HepG2 (cell line): Measurements from ENCODE around the gene PSMD2. TPM values are rescaled to one million over a fixed set of nuclear protein-coding genes. Genes with fewer than 3 reads are reported as not detected.

Experiments
- ADNP ChIP-seq: sonication (generic); formaldehyde crosslinking; IDR thresholded peaks from 2 replicates; pipeline ENCODE4 v1.4.0; 2020; ENCODE audit warnings: missing genetic modification reagents
- ASH2L ChIP-seq: fragments of 300-600, 200-600 bp; sonication (generic); IDR thresholded peaks from 2 replicates; pipeline ENCODE4 v1.7.0; 2017; ENCODE audit warnings: low read depth, mild to moderate bottlenecking, moderate library complexity, mixed read lengths, low read length; ENCODE audit not compliant: insufficient read length
- CHCHD3 ChIP-seq: sonication (generic); formaldehyde crosslinking; IDR thresholded peaks from 2 replicates; pipeline ENCODE4 v1.8.0; 2022; ENCODE audit warnings: mild to moderate bottlenecking, missing genetic modification reagents, moderate library complexity
- HIVEP1 ChIP-seq: sonication (generic); formaldehyde crosslinking; IDR thresholded peaks from 2 replicates; pipeline ENCODE4 v1.4.0; 2020; ENCODE audit warnings: mild to moderate bottlenecking, missing genetic modification reagents
- IRF2 ChIP-seq: IDR thresholded peaks from 2 replicates; pipeline ENCODE4 v1.6.1; 2018; ENCODE audit warnings: missing genetic modification reagents, missing compliant biosample characterization
- MIER2 ChIP-seq: IDR thresholded peaks from 2 replicates; pipeline ENCODE4 v1.6.1; 2016; ENCODE audit warnings: missing biosample characterization, missing genetic modification reagents
- NFYB ChIP-seq: sonication (generic); formaldehyde crosslinking; IDR thresholded peaks from 2 replicates; pipeline ENCODE4 v1.4.0; 2020; ENCODE audit warnings: missing genetic modification reagents
- PHF8 ChIP-seq: sonication (generic); formaldehyde crosslinking; IDR thresholded peaks from 2 replicates; pipeline ENCODE4 v1.5.0; 2020; ENCODE audit warnings: missing genetic modification reagents
- RAD51 ChIP-seq: fragments of 450-650 bp; IDR thresholded peaks from 2 replicates; pipeline ENCODE4 v1.6.1; 2016; ENCODE audit warnings: borderline replicate concordance
- RFX5 ChIP-seq: IDR thresholded peaks from 2 replicates; pipeline ENCODE4 v1.6.1; 2011; ENCODE audit warnings: low read depth, low read length, improper control_type of control experiment
- SALL1 ChIP-seq: sonication (generic); formaldehyde crosslinking; IDR thresholded peaks from 2 replicates; pipeline ENCODE4 v1.8.0; 2022; ENCODE audit warnings: mild to moderate bottlenecking, missing genetic modification reagents
- SATB2 ChIP-seq: sonication (generic); formaldehyde crosslinking; IDR thresholded peaks from 2 replicates; pipeline ENCODE4 v1.5.0; 2020; ENCODE audit warnings: missing genetic modification reagents
- SMARCC2 ChIP-seq: fragments of 450-650 bp; IDR thresholded peaks from 2 replicates; pipeline ENCODE4 v1.6.1; 2017; ENCODE audit warnings: antibody characterized with exemption, mild to moderate bottlenecking
- SNAI1 ChIP-seq: sonication (generic); formaldehyde crosslinking; IDR thresholded peaks from 2 replicates; pipeline ENCODE4 v1.5.0; 2020; ENCODE audit warnings: mild to moderate bottlenecking, missing genetic modification reagents, borderline replicate concordance
- SP5 ChIP-seq: IDR thresholded peaks from 2 replicates; pipeline ENCODE4 v1.6.1; 2016; ENCODE audit warnings: low read depth, borderline replicate concordance
- TBL1XR1 ChIP-seq: fragments of 150-350 bp; IDR thresholded peaks from 2 replicates; pipeline ENCODE4 v1.6.1; 2014; ENCODE audit warnings: borderline replicate concordance, low read length; ENCODE audit not compliant: partially characterized antibody
- TBX3 ChIP-seq: fragments of 450-650 bp; IDR thresholded peaks from 2 replicates; pipeline ENCODE4 v1.6.1; 2017; ENCODE audit warnings: antibody characterized with exemption, mild to moderate bottlenecking, inconsistent platforms, borderline replicate concordance
- TOPORS ChIP-seq: sonication (generic); formaldehyde crosslinking; IDR thresholded peaks from 2 replicates; pipeline ENCODE4 v1.8.0; 2023; ENCODE audit warnings: mild to moderate bottlenecking, missing genetic modification reagents
- YEATS4 ChIP-seq: sonication (generic); formaldehyde crosslinking; IDR thresholded peaks from 2 replicates; pipeline ENCODE4 v1.4.0; 2020; ENCODE audit warnings: missing genetic modification reagents, borderline replicate concordance
- ZFP36 ChIP-seq: fragments of 150-350 bp; IDR thresholded peaks from 2 replicates; pipeline ENCODE4 v1.6.1; 2018; ENCODE audit warnings: borderline replicate concordance, low read length, low read depth; ENCODE audit not compliant: partially characterized antibody
- ZNF30 ChIP-seq: sonication (generic); formaldehyde crosslinking; IDR thresholded peaks from 2 replicates; pipeline ENCODE4 v1.5.0; 2020; ENCODE audit warnings: mild to moderate bottlenecking, missing genetic modification reagents
- ZNF331 ChIP-seq: sonication (generic); formaldehyde crosslinking; IDR thresholded peaks from 2 replicates; pipeline ENCODE4 v1.4.0; 2020; ENCODE audit warnings: missing genetic modification reagents
- ZSCAN21 ChIP-seq: sonication (generic); formaldehyde crosslinking; IDR thresholded peaks from 2 replicates; pipeline ENCODE4 v1.8.0; 2022; ENCODE audit warnings: mild to moderate bottlenecking, missing genetic modification reagents, moderate library complexity, borderline replicate concordance
- polyA plus RNA-seq, 8 experiments: library from polyadenylated mRNA; depleted of rRNA in 3 of 8; stranded (reverse) in 7 of 8; unstranded in 1 of 8; fragments of >200 nt; fragmentation: Illumina TruSeq in 4 of 8; extraction: Trizol in 4 of 8; gene quantifications; 2 replicates each; pipeline versions ENCODE4 v1.2.1 to v1.2.3, GENCODE V29; 2011 to 2016; ENCODE audit warnings: low read depth in 4 of 8, missing spikeins in 1 of 8, mixed read lengths in 1 of 8; ENCODE audit not compliant: insufficient read depth in 1 of 8
- total RNA-seq, 5 experiments: library from RNA; depleted of rRNA; stranded (reverse); fragments of >200 nt; fragmentation: Illumina TruSeq; extraction: Trizol; gene quantifications; 2 replicates each; pipeline ENCODE4 v1.2.3, GENCODE V29; 2016; ENCODE audit warnings: low read depth in 1 of 5
- TF ChIP-seq, protein P1 (sequence below): sonication (generic); formaldehyde crosslinking; conservative IDR thresholded peaks from 2 replicates; pipeline ENCODE4 v1.8.0; 2022; ENCODE audit warnings: mild to moderate bottlenecking, moderate library complexity, missing genetic modification reagents
- TF ChIP-seq, protein P2 (sequence below): sonication (generic); formaldehyde crosslinking; IDR thresholded peaks from 2 replicates; pipeline ENCODE4 v1.4.0; 2020; ENCODE audit warnings: missing genetic modification reagents, mild to moderate bottlenecking, borderline replicate concordance
- TF ChIP-seq, protein P3 (sequence below): sonication (generic); formaldehyde crosslinking; IDR thresholded peaks from 2 replicates; pipeline ENCODE4 v1.8.0; 2022; ENCODE audit warnings: mild to moderate bottlenecking, missing genetic modification reagents, moderate library complexity
- TF ChIP-seq, protein P4 (sequence below): sonication (generic); formaldehyde crosslinking; IDR thresholded peaks from 2 replicates; pipeline ENCODE4 v1.8.1; 2023; ENCODE audit warnings: mild to moderate bottlenecking, inconsistent platforms, moderate library complexity, missing genetic modification reagents, borderline replicate concordance

PSMD2 gene
- total and polyA plus RNA-seq, 2 of the 13 experiments (the other 11 are each of a cell fraction or from before 2014, with no cell fraction given), result 125 to 200 TPM

DNA sequence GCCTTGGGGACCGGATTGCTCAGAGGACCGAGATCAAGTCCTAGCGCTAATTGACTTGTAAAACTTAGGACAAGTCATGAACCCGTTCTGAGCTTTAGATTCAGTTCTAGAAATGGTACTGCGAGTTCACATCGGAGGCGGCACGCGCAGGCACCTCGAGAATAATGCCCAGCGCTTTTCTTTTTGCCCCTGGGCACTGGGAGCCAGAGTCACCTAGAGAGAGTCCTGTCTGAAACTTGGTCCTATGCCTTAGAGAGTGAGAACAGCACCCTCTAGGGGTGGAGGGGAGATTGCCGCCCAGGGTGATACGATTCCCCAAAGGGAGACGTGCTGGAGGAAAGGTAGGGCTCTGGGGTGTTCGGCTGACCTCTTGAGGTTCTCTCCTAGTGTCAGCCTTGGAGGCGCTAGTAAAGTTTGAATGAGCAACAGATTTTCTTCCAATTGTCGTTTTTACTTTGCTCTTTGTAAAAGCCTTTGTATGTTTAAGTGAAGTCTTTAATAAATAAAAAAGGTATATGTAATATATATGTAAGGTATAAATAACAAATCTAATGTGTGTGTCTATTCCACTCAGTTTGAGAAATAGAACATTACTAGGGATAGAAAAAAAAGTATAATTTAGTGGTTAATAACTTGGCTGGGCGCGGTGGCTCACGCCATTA lies 48.7 kb upstream of the PSMD2 start (continued):
- TF ChIP-seq, protein P1, sequence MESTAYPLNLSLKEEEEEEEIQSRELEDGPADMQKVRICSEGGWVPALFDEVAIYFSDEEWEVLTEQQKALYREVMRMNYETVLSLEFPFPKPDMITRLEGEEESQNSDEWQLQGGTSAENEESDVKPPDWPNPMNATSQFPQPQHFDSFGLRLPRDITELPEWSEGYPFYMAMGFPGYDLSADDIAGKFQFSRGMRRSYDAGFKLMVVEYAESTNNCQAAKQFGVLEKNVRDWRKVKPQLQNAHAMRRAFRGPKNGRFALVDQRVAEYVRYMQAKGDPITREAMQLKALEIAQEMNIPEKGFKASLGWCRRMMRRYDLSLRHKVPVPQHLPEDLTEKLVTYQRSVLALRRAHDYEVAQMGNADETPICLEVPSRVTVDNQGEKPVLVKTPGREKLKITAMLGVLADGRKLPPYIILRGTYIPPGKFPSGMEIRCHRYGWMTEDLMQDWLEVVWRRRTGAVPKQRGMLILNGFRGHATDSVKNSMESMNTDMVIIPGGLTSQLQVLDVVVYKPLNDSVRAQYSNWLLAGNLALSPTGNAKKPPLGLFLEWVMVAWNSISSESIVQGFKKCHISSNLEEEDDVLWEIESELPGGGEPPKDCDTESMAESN (CRISPR knock-in tag), result no peak
- TF ChIP-seq ZNF331 (CRISPR knock-in tag) (peak; percentile 70; the same call in 1 of the 2 replicates), ZSCAN21 (CRISPR knock-in tag) (no peak), RFX5 (no peak), PHF8 (no peak; the same call in 1 of the 2 replicates), ASH2L (no peak), SNAI1 (CRISPR knock-in tag) (no peak), SMARCC2 (no peak), SATB2 (no peak), CHCHD3 (CRISPR knock-in tag) (no peak), SP5 (no peak), SALL1 (CRISPR knock-in tag) (no peak), TBL1XR1 (no peak), HIVEP1 (CRISPR knock-in tag) (no peak; the same call in 1 of the 2 replicates), TBX3 (no peak), YEATS4 (CRISPR knock-in tag) (no peak), MIER2 (CRISPR knock-in tag) (peak; percentile 82), ADNP (no peak), TOPORS (CRISPR knock-in tag) (no peak), RAD51 (no peak), ZNF30 (CRISPR knock-in tag) (no peak), ZFP36 (no peak), NFYB (CRISPR knock-in tag) (no peak), IRF2 (CRISPR knock-in tag) (peak; percentile 2; the same call in 1 of the 2 replicates)
- TF ChIP-seq, protein P2, sequence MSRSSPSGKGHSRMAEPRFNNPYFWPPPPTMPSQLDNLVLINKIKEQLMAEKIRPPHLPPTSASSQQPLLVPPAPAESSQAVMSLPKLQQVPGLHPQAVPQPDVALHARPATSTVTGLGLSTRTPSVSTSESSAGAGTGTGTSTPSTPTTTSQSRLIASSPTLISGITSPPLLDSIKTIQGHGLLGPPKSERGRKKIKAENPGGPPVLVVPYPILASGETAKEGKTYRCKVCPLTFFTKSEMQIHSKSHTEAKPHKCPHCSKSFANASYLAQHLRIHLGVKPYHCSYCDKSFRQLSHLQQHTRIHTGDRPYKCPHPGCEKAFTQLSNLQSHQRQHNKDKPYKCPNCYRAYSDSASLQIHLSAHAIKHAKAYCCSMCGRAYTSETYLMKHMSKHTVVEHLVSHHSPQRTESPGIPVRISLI (CRISPR knock-in tag), result no peak
- TF ChIP-seq, protein P3, sequence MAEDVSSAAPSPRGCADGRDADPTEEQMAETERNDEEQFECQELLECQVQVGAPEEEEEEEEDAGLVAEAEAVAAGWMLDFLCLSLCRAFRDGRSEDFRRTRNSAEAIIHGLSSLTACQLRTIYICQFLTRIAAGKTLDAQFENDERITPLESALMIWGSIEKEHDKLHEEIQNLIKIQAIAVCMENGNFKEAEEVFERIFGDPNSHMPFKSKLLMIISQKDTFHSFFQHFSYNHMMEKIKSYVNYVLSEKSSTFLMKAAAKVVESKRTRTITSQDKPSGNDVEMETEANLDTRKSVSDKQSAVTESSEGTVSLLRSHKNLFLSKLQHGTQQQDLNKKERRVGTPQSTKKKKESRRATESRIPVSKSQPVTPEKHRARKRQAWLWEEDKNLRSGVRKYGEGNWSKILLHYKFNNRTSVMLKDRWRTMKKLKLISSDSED, result no peak
- TF ChIP-seq, protein P4, sequence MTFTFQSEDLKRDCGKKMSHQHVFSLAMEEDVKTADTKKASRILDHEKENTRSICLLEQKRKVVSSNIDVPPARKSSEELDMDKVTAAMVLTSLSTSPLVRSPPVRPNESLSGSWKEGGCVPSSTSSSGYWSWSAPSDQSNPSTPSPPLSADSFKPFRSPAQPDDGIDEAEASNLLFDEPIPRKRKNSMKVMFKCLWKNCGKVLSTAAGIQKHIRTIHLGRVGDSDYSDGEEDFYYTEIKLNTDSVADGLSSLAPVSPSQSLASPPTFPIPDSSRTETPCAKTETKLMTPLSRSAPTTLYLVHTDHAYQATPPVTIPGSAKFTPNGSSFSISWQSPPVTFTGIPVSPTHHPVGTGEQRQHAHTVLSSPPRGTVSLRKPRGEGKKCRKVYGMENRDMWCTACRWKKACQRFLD (CRISPR knock-in tag), result 0 out of 2 replicates have a peak, but pooled peaks have one; percentile 23
